ENCODE measurements around the gene MYO5B. TPM values are rescaled to one million over a fixed set of nuclear protein-coding genes. Genes with fewer than 3 reads are reported as not detected.

The MYO5B gene
- total and polyA plus RNA-seq, 2 donors (not counting 1 experiment from before 2014, with no cell fraction given), result 0.30 to 1.7 TPM

GRCh38 chr18:49879271-49879580 is 315.7 kb downstream of the MYO5B start:
- Mint-ChIP-seq H3K4me3 (no peak overlapping the region), H3K9me3 (ENCODE audit: insufficient read depth) (no peaks in the 10 kb centered on the region), H3K4me1 (no peaks in the 10 kb centered on the region), H3K27me3 (peaks cover 20% of the 10 kb centered on the region), H3K27ac (no peak overlapping the region)
- no peak overlapping the region for H2AFZ ChIP-seq (ENCODE audit: insufficient read depth, low read depth, low read length, poor library complexity, severe bottlenecking)
- H3K4me2 ChIP-seq (replicated peaks; ENCODE audit: low read depth, low read length, poor library complexity, severe bottlenecking), result no peak overlapping the region
- no peaks in the 10 kb centered on the region for H4K20me1 ChIP-seq (ENCODE audit: control insufficient read depth, insufficient read depth, low read length, poor library complexity, severe bottlenecking)
- H3K27ac ChIP-seq (ENCODE audit: low read length in 2 of 2), result no peak overlapping the region
- no peak for ATAC-seq (ENCODE audit: low read depth)
- CTCF ChIA-PET, result no interaction called here
- intact Hi-C loops (cut with micrococcal nuclease), result no loop called here
- H3K4me1 ChIP-seq (ENCODE audit: control insufficient read depth in 2 of 2, insufficient read depth in 2 of 2, low read length in 2 of 2), result no peaks in the 10 kb centered on the region
- no peaks in the 10 kb centered on the region for H3K79me2 ChIP-seq (ENCODE audit: control insufficient read depth, insufficient read depth, low read length)
- no peak overlapping the region for H3K9ac ChIP-seq (ENCODE audit: low read length)
- TF ChIP-seq, protein P1, sequence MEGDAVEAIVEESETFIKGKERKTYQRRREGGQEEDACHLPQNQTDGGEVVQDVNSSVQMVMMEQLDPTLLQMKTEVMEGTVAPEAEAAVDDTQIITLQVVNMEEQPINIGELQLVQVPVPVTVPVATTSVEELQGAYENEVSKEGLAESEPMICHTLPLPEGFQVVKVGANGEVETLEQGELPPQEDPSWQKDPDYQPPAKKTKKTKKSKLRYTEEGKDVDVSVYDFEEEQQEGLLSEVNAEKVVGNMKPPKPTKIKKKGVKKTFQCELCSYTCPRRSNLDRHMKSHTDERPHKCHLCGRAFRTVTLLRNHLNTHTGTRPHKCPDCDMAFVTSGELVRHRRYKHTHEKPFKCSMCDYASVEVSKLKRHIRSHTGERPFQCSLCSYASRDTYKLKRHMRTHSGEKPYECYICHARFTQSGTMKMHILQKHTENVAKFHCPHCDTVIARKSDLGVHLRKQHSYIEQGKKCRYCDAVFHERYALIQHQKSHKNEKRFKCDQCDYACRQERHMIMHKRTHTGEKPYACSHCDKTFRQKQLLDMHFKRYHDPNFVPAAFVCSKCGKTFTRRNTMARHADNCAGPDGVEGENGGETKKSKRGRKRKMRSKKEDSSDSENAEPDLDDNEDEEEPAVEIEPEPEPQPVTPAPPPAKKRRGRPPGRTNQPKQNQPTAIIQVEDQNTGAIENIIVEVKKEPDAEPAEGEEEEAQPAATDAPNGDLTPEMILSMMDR (IDR thresholded peaks at IDR 0.05), result no peak
- TF ChIP-seq EZH2 (IDR thresholded peaks at IDR 0.05; ENCODE audit: borderline replicate concordance, insufficient read depth, low read depth, low read length, poor library complexity, severe bottlenecking), result no peak
- WGBS (ENCODE audit: insufficient coverage), result no CpG with 5 or more reads among the region's 3 CpGs
- no peaks in the 10 kb centered on the region for H3K27me3 ChIP-seq (replicated peaks in 1 of 4; ENCODE audit: control extremely low read depth in 1 of 4, control insufficient read depth in 3 of 4, insufficient read depth in 4 of 4, low read length in 3 of 4)
- no peaks in the 10 kb centered on the region for H3K9me3 ChIP-seq (ENCODE audit: control extremely low read depth in 1 of 3, control insufficient read depth in 2 of 3, insufficient read depth in 1 of 3, low read length in 2 of 3)
- no peak for DNase-seq
- no peak overlapping the region for H3K4me3 ChIP-seq (ENCODE audit: control extremely low read depth in 1 of 5, extremely low read depth in 1 of 5, insufficient read depth in 1 of 5, low read depth in 2 of 5, low read length in 4 of 5)
- POLR2A ChIA-PET, result no interaction called here
- no peaks in the 10 kb centered on the region for H3K36me3 ChIP-seq (replicated peaks in 1 of 2; ENCODE audit: control extremely low read depth in 1 of 2, control insufficient read depth in 1 of 2, extremely low read depth in 1 of 2, insufficient read depth in 2 of 2, low read length in 1 of 2)

GRCh38 chr18:49878567-49879270 is 316.2 kb downstream of the MYO5B start:
- no peak overlapping the region for H2AFZ ChIP-seq (ENCODE audit: insufficient read depth, low read depth, low read length, poor library complexity, severe bottlenecking)
- H3K27me3 Mint-ChIP-seq, result peaks cover 20% of the 10 kb centered on the region
- intact Hi-C loops (cut with micrococcal nuclease), result no loop called here
- no peaks in the 10 kb centered on the region for H3K4me1 Mint-ChIP-seq
- no peaks in the 10 kb centered on the region for H3K4me1 ChIP-seq (ENCODE audit: control insufficient read depth in 2 of 2, insufficient read depth in 2 of 2, low read length in 2 of 2)
- DNase-seq, result no peak
- ChIA-PET POLR2A (no interaction called here), CTCF (no interaction called here)
- no peak overlapping the region for H3K4me3 Mint-ChIP-seq
- H3K27ac Mint-ChIP-seq, result no peak overlapping the region
- no peaks in the 10 kb centered on the region for H3K36me3 ChIP-seq (replicated peaks in 1 of 2; ENCODE audit: control extremely low read depth in 1 of 2, control insufficient read depth in 1 of 2, extremely low read depth in 1 of 2, insufficient read depth in 2 of 2, low read length in 1 of 2)
- no peak overlapping the region for H3K4me2 ChIP-seq (replicated peaks; ENCODE audit: low read depth, low read length, poor library complexity, severe bottlenecking)
- H3K4me3 ChIP-seq (ENCODE audit: control extremely low read depth in 1 of 5, extremely low read depth in 1 of 5, insufficient read depth in 1 of 5, low read depth in 2 of 5, low read length in 4 of 5), result no peak overlapping the region
- H3K27ac ChIP-seq (ENCODE audit: low read length in 2 of 2), result no peak overlapping the region
- H3K27me3 ChIP-seq (replicated peaks in 1 of 4; ENCODE audit: control extremely low read depth in 1 of 4, control insufficient read depth in 3 of 4, insufficient read depth in 4 of 4, low read length in 3 of 4), result no peaks in the 10 kb centered on the region
- TF ChIP-seq EZH2 (IDR thresholded peaks at IDR 0.05; ENCODE audit: borderline replicate concordance, insufficient read depth, low read depth, low read length, poor library complexity, severe bottlenecking), result no peak
- TF ChIP-seq, protein P1 (IDR thresholded peaks at IDR 0.05), result no peak
- no peaks in the 10 kb centered on the region for H3K9me3 ChIP-seq (ENCODE audit: control extremely low read depth in 1 of 3, control insufficient read depth in 2 of 3, insufficient read depth in 1 of 3, low read length in 2 of 3)
- no peaks in the 10 kb centered on the region for H3K9me3 Mint-ChIP-seq (ENCODE audit: insufficient read depth)
- no peak for ATAC-seq (ENCODE audit: low read depth)
- H3K9ac ChIP-seq (ENCODE audit: low read length), result no peak overlapping the region
- H4K20me1 ChIP-seq (ENCODE audit: control insufficient read depth, insufficient read depth, low read length, poor library complexity, severe bottlenecking), result no peaks in the 10 kb centered on the region
- 85% methylated on average over 8 of the region's 10 CpGs for WGBS (ENCODE audit: insufficient coverage)
- no peaks in the 10 kb centered on the region for H3K79me2 ChIP-seq (ENCODE audit: control insufficient read depth, insufficient read depth, low read length)

Data from B cell (primary cell).